IPS-NIHi11 (cell line): ENCODE measurements around the gene PKN2.

Experiments used
- DNase-seq: peaks from one replicate; pipeline ENCODE4 v3.0.0; 2012; ENCODE audit warnings: mixed read lengths, low spot score

The PKN2 gene

DNA sequence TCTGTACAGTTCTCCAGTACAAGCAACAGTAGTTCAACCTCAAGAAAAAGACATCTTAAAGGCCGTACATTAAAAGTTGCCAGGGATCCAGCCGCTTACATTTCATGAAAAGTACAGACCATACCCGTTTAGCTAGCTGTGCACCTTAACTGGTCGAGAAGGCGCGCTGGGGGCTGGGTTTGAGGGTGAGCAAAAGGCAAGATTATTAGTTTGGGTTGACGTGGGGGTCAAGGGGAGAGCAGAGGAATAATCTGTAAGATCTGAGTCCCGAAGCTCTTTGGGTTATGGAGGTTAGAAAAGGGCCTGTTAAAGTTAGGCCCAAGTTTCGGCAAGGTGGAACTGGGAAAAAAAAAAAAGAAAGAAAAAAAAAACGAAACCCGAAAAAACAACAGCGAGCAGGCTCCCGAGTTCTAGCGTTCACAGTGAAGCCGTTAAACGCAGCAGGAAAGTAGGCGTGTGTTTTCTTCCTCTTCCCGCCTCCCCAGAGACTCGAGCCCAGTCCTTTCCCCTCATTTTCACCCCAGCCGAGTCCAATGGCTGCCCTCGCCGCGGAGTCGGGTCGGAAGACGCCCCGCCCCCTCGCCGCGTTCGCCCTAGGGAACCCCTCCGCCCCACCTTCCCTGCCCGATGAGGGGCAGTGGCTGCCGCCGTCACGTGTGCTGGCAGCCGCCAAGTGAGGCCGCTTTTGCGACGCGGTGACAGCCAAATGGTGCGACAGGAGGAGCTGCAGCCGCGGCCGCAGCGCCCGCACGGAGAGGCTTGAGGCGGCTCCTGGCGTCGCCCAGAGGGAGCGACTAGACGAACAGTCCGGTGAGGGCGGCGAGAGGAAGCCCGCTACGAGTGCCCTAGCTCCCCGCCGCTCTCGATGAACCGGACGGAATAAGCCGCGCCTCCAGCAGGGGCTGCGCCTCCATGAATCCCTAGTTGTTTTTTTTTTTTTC lies at the start of gene PKN2:
PKN2 (plus strand) TSS at position 733 of the 941 bp plus-strand sequence. CDS start 308 bp downstream, outside the sequence.
- DNase-seq, result peak; percentile 95

DNA sequence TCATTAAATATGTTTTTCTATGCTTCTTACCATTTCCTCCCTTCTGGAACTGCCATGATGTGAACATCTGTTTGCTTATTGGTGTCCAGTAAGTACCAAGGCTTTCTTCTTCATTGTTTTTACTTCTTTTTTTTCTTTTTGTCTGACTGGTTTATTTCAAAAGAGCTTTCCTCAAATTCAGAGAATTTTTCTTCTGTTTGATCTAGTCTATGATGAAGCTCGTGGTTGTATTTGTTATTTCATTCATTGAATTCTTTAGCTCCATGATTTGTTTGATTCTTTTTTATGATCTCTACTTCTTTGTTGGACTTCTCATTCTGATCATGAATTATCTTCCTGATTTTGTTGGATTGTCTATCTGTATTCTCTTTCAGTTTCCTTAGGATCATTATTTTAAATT lies 49.5 kb upstream of the PKN2 start:
- DNase-seq, result no peak

DNA sequence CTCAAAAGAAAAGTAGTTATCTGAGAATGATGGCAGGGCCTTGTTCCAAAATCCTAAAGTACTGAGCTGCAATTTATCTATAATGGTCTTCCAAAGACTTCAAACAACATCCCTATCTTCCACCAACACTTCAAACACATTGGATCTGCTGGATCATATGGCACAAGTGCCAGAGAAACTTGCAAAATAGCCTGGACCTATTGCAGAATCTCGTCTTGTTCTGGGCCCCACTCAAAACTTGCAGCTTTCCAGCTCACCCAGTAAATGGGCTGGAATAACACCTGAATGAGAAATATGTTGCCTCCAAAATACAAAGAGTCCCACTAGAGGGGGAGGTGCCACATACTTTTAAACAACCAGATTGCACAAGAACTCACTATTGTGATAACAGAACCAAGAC lies 44.0 kb upstream of the PKN2 start:
- DNase-seq, result no peak

DNA sequence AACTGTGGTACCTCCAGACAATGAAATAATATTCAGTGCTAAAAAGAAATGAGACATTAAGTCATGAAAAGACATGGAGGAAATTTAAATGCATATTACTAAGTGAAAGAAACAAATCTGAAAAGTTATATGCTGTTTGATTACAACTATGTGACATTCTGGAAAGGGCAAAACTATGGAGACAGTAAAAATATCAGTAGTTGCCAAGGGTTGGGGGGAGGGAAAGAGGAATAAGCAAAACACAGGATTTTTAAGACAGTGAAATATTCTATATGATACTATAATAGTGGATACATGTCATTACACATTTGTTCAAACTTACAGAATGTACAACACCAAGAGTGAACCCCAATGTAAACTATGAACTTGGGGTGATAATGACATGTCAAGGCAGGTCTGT lies 38.2 kb upstream of the PKN2 start:
- no peak for DNase-seq

DNA sequence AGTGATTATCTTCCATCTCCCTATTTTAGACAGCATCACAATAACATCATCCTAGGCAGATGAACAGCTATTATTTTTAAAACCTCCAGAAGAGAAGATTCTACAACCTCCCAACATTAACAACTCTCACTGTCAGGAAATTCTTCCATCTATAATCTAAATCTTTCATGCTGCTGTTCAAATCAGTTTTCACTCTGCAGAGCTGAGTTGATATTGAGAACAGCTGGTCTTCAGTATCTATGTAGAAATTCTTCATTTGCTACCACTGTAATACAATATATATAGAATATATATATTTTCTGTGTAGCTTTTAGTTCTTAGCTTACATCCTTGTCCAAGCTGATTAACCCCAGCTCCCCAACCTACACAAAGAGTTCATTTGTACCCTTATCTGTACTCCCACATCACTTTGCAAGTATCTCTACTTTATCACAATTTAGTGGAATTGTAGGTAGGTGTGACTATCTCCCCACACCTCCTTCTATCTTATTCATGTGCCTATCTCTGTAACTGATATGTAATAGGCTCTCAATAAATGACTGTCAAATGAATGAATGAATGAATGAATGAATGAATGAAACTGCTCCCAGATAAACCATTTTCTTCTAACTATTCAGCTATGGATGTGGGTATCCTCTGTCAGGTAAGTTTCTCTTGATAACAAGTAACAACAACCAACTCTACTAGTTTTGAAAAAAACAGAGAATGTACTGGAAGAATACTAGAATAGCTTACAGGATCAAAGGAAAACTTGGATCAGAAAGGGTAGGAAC lies 37.4 kb upstream of the PKN2 start:
- no peak for DNase-seq

DNA sequence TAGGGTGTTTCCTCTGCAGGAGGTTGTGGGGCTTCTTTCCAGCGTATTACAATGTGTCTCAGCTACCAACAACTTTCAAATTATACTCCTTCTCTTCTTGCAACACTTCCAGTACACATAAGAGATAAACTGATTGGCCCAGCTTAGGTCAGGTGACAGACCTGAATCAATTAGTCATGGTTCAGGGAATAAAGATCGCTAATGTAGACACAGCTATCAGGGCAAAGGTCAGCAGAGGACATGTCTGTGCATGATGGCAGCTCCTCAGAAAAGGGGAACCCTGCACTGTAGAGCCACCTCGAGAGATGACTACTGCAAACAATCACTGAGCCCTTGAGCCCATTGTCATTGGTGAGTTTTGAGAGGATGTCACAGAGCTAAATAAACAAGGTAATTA lies 36.8 kb upstream of the PKN2 start:
- no peak for DNase-seq

DNA sequence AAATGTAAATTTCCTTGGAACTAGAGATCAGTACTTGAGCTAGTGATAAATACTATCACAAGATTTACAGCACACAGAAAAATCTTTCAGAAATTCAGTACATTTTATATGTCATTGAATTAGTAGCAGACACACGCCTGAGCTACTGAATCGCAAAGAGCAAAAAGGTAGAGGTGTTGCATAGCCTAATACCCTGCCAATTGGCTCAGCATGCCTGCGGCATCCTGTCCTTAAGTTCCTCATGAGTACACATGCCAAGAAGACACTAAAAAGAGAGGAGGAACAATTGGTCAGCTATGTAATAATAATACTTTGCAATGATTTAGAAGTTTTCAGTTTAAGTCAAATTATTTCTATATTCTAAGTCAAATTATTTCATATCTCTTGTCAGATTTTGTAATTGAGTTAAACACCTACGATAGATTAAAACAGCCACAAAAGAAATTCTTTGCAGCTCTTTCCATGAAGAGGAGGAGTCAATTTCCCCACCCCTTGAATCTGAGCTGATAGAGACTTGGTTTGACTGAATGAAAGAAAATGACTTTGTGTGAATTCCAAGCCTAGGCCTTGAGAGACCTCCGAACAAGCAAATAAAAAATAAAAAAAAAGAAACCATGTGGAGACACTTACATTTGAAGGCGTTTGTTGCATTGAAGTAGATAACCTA lies 36.2 kb upstream of the PKN2 start:
- DNase-seq, result no peak

DNA sequence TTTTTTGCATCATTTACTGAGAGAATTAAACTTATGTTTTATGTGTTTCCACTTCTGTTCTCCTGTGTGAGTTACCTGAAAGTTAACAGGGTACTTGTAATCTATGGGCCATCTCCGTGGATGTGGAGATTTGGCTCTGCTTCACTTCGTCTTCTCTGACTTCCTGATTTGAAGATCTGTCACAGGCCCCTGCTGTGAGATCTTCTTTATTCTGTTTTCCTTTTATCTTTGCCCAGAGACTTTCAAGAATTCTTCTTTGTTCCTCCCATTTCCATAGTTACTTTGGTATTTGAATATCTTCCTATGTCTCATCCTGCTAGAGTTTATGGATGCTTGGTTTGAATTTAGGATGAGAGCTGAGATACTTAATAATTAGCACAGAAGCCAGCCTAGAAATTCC lies 35.4 kb upstream of the PKN2 start:
- DNase-seq, result no peak

DNA sequence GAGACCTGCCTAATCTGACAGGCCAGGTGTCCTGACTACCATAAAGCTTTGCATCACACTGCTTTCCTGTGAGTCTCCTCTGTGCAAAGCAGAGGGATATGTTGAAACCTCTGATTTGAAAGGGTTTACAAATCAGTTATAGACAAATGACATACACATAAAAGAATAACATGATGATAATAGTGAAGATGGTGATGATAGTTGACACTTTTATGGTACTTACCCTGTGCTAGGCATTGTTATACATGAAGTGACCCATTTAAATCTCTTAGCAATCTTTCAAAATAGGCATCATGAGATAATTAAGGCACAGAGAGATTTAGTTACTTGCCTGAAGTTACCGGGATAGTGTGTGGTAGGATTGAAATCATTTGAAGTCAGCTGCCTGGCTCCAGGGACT lies 34.1 kb upstream of the PKN2 start:
- no peak for DNase-seq

DNA sequence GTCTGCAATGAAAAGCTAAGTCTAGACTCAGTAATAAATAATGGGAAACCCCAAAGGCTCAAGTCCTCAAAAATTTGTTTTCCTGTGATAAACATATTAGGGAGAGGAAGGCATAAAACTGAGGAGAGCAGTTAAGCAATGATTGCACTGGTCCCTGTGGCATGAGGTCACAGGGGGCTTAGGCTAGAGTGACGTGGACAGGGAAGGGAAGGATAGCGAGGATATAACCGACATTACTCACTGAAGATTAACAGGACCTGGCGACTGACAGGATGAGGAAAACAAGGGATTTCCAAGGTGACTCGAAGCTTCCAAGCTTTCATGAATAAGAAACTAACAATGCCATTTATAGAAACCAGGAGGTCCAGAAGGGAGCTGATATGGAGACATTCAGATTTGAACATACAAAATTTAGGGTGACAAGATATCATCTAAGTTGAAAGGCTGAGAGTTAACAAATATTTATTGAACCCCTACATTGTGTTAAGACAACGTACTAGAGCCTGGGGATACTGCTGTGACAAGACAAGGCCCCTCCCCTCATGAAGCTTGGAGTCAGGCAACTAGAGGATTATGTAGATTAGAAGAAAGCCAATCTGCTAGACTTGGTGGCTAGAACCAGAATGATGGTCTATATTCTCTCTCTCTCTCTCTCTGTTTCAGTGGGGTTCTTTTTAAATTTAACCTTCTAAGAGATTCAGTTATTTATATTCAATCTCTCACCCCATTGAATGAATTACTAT lies 33.2 kb upstream of the PKN2 start:
- DNase-seq, result no peak

DNA sequence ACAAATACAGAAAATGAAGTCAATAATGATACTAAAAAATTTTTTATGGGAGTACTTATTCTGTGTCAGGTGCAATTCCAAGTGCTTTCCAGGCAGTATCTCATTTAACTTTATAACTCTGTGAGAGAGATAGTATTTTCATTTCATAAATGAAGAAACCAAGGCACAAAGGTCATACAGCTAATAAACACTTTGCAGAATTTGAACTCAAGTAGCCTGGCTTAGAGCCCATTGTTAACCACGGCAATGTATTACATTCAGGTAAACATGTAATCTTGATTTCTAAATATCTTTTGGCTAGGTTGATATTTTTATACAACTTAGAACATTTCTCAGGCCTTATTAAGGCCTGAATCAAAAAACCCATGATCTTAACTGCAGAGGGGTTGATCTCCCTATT lies 28.9 kb upstream of the PKN2 start:
- DNase-seq, result no peak

DNA sequence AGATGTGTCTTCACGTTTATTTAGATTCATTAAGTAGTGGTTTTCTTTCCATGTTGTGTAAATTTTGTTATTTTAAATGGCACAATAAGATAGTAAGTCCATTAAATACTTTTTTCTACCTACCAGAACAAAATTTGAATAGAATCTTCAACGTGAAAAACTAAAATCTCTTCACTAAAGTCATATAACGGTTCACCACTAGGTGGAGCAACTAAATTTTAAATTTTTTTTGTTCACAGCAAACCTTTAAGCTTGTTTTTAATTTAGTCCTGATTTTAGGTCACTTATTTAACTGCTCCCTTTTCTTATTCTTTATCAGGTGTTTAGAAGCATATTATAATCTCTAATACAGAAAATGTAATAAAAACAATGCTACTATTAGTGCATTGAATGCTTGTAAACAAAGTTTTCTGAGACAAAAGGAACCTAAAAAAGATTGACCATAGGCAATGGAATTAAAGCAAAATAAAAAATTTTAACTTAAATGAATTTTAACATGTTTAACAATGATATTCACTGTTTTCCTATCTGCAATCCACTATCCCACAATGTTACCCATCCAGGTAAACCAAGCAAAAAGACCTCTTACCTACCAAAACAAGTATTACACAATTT lies 28.3 kb upstream of the PKN2 start:
- peak; percentile 9 for DNase-seq

DNA sequence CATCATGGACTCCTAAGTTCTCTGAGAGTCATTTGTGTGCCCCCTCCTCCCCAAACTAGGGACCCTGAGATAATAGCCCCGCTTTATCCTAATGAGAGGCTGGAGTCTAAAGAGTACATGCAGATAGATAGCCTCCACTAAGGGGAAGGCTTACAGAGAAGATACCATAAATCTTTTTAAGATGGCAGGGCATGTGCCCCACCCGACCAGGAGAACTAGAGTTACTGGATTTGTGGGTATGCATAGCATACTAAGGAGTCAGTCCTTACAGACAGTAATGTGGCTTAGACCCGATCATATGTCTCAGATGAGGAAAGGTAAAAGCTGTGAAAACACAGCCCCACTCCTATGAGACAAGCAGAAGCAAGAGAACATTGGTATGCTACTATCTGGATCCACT lies 25.7 kb upstream of the PKN2 start:
- no peak for DNase-seq

DNA sequence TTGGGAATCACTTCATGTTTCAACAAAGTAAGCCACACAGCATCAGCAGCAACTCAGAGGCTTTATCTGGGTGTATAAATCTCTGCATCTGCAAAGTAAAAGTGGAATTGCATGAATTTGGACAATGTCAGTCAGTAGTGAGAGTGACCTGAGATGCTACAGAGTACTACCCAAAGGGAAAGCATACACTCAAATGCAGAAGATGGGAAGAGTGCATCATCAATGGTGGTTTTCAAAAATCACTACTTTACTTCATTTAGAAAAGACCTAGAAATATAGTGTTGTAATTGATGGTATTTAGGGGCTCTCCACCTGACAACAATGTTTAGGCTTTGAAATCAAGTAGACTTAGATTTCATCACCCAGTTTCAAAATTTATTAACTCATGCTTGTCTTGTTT lies 24.5 kb upstream of the PKN2 start:
- DNase-seq, result no peak

DNA sequence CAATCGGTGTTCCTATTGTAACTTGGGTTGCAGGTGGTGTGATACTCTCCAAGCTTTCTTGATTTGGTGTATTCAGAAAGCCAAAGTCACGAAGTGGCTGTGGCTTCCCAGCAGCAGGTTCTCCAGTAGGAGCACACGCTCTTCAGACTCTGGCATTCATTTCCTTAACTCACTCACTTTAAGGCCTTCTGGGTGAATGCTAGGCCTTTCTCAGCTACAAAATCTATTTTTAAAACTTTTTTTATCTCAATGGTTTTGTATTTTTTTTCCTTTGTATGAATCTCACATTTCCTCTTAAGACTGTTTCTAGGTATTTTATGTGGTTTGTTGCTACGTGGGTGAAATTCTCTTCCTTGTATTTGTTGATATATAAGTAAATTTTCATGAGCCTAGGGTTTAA lies 22.9 kb upstream of the PKN2 start:
- no peak for DNase-seq

DNA sequence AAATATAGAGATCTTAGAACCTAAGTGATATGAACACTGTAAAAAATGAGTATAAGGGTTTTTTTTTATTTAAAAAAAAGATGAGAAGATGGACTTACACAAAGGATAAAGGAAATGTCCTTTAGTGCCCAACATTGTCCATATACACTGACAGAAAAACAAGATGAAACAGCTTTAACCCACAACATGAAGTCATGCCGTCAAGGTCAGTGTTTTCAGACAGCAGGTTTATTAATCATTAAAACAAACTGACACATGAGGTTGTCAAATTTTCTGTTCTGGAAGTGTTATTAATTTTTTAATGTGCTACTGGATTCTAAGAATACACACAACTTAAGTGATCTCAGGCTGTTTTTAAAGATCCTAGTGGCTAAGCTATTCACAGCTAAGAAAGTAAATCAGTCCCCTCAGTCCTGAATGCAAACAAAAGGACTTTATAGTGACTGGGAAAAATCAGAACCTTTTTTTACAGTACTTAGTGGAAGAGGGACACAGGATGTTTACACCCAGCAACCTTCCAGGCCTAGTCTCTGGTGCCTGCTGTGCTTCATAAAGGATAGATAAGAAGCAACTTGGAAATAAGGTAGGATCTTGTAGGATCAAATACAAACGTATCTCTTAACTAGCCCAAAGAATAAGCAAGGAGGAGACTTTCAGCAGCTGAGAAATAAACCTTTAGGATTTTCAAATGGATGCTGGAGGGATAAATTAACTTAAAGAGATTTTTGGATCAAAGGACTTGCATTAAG lies 21.9 kb upstream of the PKN2 start:
- peak; percentile 6 for DNase-seq

DNA sequence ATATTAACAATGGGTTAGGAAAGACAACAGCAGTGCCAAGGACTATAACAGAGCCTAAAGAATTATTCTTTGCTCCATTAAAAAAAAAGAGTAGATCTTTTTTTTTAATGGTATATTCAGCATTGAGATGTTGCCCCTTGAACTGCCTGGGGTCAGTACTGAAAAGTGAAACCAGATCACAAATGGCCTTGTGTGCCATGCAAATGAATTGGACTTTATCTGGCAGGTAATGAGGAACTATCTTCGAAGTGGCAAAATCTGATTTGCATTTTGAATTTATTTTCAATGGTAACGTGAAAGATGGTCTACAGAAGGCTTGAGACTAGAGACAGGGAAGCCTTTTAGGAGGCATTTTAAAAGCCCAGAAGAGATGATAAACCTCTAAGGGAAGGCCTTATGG lies 21.4 kb upstream of the PKN2 start:
- no peak for DNase-seq

DNA sequence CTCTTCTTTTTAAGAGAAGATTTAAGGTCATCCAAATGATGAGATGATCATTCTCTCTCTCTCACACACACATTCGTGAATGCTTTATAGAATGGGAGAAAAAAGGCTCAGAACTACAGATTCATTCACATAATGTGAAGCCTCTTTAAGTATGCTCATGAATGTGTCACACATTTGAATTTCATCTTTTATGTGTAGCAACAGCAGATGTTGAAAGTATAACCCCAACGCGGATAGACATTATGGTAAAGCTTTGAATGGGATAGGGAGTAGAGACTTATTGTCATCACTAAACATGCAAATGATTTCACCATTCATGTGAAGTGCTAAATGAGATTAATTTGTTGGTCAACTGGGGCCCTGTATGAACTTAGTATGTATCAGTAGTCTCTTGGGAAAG lies 15.7 kb upstream of the PKN2 start:
- DNase-seq, result no peak

DNA sequence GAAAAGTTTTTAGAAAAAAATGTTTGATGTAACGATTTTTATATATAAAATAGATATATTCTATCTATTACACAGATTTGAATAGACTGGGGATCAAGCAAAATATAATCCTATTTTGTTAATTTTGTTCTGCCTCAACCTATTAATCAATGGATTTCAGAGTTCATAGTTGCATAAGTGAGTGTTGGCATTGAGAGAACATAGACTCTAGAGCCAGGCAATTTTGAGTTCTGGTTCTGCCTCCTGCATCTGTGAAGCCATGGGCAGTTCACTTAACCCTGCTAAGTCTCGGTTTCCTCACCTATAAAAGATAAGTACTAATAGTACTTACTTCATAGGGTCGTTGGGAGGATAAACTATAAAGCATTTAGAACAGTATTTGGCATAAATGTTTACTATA lies 13.6 kb upstream of the PKN2 start:
- DNase-seq, result no peak

DNA sequence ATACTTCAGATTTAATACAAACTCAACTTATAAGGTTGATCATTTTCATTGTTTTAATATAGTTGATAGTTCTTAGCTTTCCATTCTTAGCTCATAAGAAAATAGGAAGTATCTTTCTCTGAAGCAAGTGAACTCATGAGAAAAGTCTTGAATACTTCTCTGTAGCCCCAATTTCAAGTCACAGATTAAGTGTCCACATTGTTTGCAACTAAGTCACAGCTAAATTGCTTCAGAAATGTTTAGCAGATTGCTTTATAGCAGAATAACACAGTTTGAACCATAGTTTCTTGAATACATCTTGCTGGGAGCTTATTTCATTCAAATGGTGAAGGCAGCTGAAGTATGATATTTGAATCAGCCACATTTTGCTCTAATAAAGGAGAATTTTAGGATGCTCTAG lies 10.6 kb upstream of the PKN2 start:
- no peak for DNase-seq

DNA sequence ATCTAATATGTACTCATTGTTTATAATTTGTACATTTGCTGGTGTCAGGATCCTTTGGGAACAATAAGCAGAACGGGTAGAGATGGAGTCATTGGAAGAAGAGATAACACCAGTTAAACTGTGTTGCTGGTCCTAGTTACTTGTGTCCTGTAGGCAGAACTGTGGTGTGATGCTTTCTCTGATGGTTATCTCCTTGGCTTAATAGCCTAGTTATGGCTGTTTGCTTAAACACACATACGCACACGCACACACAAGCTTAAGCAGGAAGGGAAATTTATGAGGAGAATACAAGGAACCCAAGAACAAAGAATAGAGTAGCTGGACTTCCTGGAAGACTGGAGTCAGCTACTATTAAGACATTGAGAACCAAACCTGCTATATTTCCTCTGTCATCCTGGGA lies 5.7 kb upstream of the PKN2 start:
- DNase-seq, result no peak
